ENCODE data around the gene DNER. TPM values are rescaled to one million over a fixed set of nuclear protein-coding genes. Genes with fewer than 3 reads are reported as not detected.

The DNER gene
- polyA plus RNA-seq, 2 of the 4 experiments (the other 2 are of a cell fraction): 0.34 to 4.2 TPM

DNA sequence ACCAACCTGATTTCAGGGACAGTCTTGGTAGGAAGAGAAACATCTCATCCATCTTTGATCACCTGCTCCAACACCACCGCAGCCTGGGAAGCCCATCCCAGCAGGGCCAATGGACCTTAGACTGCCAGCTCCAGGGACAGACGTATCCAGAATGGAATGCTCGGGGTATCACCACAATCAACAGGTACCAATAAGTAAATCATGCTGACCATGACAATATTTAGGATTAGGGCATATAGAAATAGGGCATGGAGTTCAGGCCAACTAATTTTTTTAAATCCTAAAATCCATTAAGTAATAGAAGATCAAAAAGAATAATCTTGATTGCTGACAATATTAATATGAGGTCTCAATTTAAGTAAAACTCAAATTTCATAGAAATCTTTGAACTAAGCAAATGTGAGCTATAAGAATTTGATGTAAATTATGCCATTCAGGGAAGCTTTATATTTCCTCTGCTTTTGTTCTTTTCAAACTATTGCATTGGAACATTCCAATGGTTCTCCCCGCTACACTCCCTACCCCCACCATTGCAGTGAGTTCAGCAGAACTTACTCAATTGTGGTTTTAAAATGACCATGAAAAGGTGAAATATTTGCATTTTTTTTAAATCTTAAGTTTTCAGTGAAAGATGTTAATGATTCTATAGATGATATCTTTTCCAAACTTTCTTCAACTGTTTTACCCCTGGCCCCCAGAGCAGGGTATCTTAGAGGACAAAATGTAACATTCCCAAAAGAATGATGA lies 138.6 kb downstream of the DNER start:
- H3K27ac ChIP-seq: no peak overlapping the region
- CTCF ChIA-PET: interaction anchor here (1.0 kb wide), 2 partner anchors 11 to 145 kb away, joined by 4 read pairs; no protein-coding TSS in a partner anchor
- no peak for ATAC-seq

GRCh38 chr2:229572507-229573271 lies 141.7 kb downstream of the DNER start:
- H3K4me1 ChIP-seq: no peaks in the 10 kb centered on the region
- ChIA-PET POLR2A (no interaction called here), CTCF (no interaction called here)
- no peak overlapping the region for H3K4me2 ChIP-seq
- no peak for TF ChIP-seq BHLHE40 (IDR thresholded peaks at IDR 0.05; ENCODE audit: low read depth, low read length)
- no peak for TF ChIP-seq NR3C1 (IDR thresholded peaks at IDR 0.05)
- no peak for TF ChIP-seq ATOH8 (CRISPR knock-in tag; IDR thresholded peaks at IDR 0.05; ENCODE audit: low read depth)
- TF ChIP-seq TP53 (CRISPR knock-in tag; IDR thresholded peaks at IDR 0.05): no peak
- no peak for TF ChIP-seq HES2 (IDR thresholded peaks at IDR 0.05)
- no peak for TF ChIP-seq PHF8 (IDR thresholded peaks at IDR 0.05; ENCODE audit: borderline replicate concordance, low read depth)
- no peak for TF ChIP-seq JUNB (IDR thresholded peaks at IDR 0.05)
- TF ChIP-seq JUN (IDR thresholded peaks at IDR 0.05): no peak
- no peak for TF ChIP-seq ESRRA (IDR thresholded peaks at IDR 0.05; ENCODE audit: borderline replicate concordance, low read length)
- TF ChIP-seq HOXA7 (CRISPR knock-in tag; IDR thresholded peaks at IDR 0.05): no peak
- TF ChIP-seq RFX5 (IDR thresholded peaks at IDR 0.05): no peak
- TF ChIP-seq ZC3H11A (IDR thresholded peaks at IDR 0.05): no peak
- TF ChIP-seq POLR2AphosphoS2 (conservative IDR thresholded peaks at IDR 0.05; ENCODE audit: low read length): no peak
- no peak for DNase-seq (ENCODE audit: low read depth in 1 of 2, low spot score in 1 of 2)
- no peaks in the 10 kb centered on the region for H3K9me3 ChIP-seq
- WGBS (ENCODE audit: missing lambda C conversion rate): 43% methylated on average over 5 of the region's 5 CpGs
- H3K27ac ChIP-seq: no peak overlapping the region
- no peak for ATAC-seq
- no peak overlapping the region for H3K4me3 ChIP-seq
- no peak for FAIRE-seq

More for the DNA sequence above, 138.6 kb downstream of the DNER start:
- H3K4me2 ChIP-seq: no peak overlapping the region
- WGBS (ENCODE audit: missing lambda C conversion rate): 60% methylated on average over 4 of the region's 4 CpGs
- POLR2A ChIA-PET: interaction anchor here (0.6 kb wide), 1 partner anchor 76 kb away, joined by 4 read pairs; no protein-coding TSS in a partner anchor
- DNase-seq (ENCODE audit: low read depth in 1 of 2, low spot score in 1 of 2): no peak
- no peak overlapping the region for H3K4me3 ChIP-seq
- no peaks in the 10 kb centered on the region for H3K9me3 ChIP-seq
- H3K4me1 ChIP-seq: no peaks in the 10 kb centered on the region
- no peak for FAIRE-seq
- TF ChIP-seq JUN (IDR thresholded peaks at IDR 0.05) (no peak), TP53 (CRISPR knock-in tag; IDR thresholded peaks at IDR 0.05) (no peak), ATOH8 (CRISPR knock-in tag; IDR thresholded peaks at IDR 0.05; ENCODE audit: low read depth) (no peak), MAFK (IDR thresholded peaks at IDR 0.05; ENCODE audit: partially characterized antibody) (peak; percentile 44)
- TF ChIP-seq, protein P1, sequence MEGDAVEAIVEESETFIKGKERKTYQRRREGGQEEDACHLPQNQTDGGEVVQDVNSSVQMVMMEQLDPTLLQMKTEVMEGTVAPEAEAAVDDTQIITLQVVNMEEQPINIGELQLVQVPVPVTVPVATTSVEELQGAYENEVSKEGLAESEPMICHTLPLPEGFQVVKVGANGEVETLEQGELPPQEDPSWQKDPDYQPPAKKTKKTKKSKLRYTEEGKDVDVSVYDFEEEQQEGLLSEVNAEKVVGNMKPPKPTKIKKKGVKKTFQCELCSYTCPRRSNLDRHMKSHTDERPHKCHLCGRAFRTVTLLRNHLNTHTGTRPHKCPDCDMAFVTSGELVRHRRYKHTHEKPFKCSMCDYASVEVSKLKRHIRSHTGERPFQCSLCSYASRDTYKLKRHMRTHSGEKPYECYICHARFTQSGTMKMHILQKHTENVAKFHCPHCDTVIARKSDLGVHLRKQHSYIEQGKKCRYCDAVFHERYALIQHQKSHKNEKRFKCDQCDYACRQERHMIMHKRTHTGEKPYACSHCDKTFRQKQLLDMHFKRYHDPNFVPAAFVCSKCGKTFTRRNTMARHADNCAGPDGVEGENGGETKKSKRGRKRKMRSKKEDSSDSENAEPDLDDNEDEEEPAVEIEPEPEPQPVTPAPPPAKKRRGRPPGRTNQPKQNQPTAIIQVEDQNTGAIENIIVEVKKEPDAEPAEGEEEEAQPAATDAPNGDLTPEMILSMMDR (IDR thresholded peaks at IDR 0.05): no peak

DNA sequence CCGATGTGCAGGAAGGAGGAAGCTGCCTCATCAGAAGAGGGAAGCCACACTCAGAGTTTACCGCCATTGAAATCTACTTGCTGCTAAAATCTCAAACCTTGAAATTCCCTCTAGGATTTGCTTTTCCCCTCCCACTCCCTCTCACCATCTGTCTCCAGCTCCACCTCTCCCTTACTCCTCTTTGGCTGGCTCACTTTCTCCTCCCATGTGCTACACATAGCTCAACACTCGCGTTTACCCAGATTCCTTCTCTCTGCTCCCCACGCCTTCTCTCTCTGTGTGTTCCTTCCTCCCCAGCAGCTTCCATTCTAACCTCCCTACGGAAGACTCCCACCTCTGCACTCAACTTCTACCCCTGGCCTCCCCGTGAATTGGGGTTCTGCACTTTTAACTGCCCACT lies 143.1 kb downstream of the DNER start:
- ATAC-seq (no peak), FAIRE-seq (no peak), DNase-seq (ENCODE audit: low read depth in 1 of 2, low spot score in 1 of 2) (no peak)
- CTCF ChIA-PET: interaction anchor here (1.5 kb wide), 1 partner anchor 126 kb away, joined by 4 read pairs; no protein-coding TSS in a partner anchor
- H3K9me3 ChIP-seq: no peaks in the 10 kb centered on the region
- POLR2A ChIA-PET: no interaction called here
- H3K4me1 ChIP-seq: no peaks in the 10 kb centered on the region
- H3K27ac ChIP-seq: no peak overlapping the region
- WGBS (ENCODE audit: missing lambda C conversion rate): 64% methylated on average over 7 of the region's 7 CpGs
- H3K4me2 ChIP-seq: no peak overlapping the region
- H3K4me3 ChIP-seq: no peak overlapping the region
- TF ChIP-seq HMGXB4 (CRISPR knock-in tag; IDR thresholded peaks at IDR 0.05; ENCODE audit: borderline replicate concordance) (no peak), JUN (IDR thresholded peaks at IDR 0.05) (no peak), ESRRA (IDR thresholded peaks at IDR 0.05; ENCODE audit: borderline replicate concordance, low read length) (no peak), RCOR1 (IDR thresholded peaks at IDR 0.05; ENCODE audit: low read depth, low read length) (no peak), NFE2L2 (conservative IDR thresholded peaks at IDR 0.05; ENCODE audit: low read length) (no peak), ZSCAN20 (CRISPR knock-in tag; IDR thresholded peaks at IDR 0.05) (no peak), SREBF2 (IDR thresholded peaks at IDR 0.05) (no peak), RARB (CRISPR knock-in tag; IDR thresholded peaks at IDR 0.05) (no peak), FOSL2 (IDR thresholded peaks at IDR 0.05) (no peak), FOSL2 (CRISPR knock-in tag; IDR thresholded peaks at IDR 0.05) (no peak), NPAS2 (CRISPR knock-in tag; IDR thresholded peaks at IDR 0.05; ENCODE audit: borderline replicate concordance) (no peak), RFX5 (IDR thresholded peaks at IDR 0.05) (no peak)
- TF ChIP-seq, protein P1 (IDR thresholded peaks at IDR 0.05): no peak
